ENCODE measurements around the gene SYNE1.

- TF ChIP-seq, protein P1, sequence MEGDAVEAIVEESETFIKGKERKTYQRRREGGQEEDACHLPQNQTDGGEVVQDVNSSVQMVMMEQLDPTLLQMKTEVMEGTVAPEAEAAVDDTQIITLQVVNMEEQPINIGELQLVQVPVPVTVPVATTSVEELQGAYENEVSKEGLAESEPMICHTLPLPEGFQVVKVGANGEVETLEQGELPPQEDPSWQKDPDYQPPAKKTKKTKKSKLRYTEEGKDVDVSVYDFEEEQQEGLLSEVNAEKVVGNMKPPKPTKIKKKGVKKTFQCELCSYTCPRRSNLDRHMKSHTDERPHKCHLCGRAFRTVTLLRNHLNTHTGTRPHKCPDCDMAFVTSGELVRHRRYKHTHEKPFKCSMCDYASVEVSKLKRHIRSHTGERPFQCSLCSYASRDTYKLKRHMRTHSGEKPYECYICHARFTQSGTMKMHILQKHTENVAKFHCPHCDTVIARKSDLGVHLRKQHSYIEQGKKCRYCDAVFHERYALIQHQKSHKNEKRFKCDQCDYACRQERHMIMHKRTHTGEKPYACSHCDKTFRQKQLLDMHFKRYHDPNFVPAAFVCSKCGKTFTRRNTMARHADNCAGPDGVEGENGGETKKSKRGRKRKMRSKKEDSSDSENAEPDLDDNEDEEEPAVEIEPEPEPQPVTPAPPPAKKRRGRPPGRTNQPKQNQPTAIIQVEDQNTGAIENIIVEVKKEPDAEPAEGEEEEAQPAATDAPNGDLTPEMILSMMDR (IDR thresholded peaks at IDR 0.05; ENCODE audit: insufficient read depth, low read length): no peak
- TF ChIP-seq POLR2AphosphoS5 (IDR thresholded peaks at IDR 0.05; ENCODE audit: low read depth) (no peak), SPI1 (IDR thresholded peaks at IDR 0.05; ENCODE audit: borderline replicate concordance, low read depth) (no peak), GABPA (IDR thresholded peaks at IDR 0.05; ENCODE audit: low read depth) (no peak)
- TF ChIP-seq, protein P2, sequence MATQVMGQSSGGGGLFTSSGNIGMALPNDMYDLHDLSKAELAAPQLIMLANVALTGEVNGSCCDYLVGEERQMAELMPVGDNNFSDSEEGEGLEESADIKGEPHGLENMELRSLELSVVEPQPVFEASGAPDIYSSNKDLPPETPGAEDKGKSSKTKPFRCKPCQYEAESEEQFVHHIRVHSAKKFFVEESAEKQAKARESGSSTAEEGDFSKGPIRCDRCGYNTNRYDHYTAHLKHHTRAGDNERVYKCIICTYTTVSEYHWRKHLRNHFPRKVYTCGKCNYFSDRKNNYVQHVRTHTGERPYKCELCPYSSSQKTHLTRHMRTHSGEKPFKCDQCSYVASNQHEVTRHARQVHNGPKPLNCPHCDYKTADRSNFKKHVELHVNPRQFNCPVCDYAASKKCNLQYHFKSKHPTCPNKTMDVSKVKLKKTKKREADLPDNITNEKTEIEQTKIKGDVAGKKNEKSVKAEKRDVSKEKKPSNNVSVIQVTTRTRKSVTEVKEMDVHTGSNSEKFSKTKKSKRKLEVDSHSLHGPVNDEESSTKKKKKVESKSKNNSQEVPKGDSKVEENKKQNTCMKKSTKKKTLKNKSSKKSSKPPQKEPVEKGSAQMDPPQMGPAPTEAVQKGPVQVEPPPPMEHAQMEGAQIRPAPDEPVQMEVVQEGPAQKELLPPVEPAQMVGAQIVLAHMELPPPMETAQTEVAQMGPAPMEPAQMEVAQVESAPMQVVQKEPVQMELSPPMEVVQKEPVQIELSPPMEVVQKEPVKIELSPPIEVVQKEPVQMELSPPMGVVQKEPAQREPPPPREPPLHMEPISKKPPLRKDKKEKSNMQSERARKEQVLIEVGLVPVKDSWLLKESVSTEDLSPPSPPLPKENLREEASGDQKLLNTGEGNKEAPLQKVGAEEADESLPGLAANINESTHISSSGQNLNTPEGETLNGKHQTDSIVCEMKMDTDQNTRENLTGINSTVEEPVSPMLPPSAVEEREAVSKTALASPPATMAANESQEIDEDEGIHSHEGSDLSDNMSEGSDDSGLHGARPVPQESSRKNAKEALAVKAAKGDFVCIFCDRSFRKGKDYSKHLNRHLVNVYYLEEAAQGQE (IDR thresholded peaks at IDR 0.05; ENCODE audit: insufficient replicate concordance, low read depth): no peak
These were observed 174.4 kb downstream of the SYNE1 start for GRCh38 chr6:152462716-152463115.

All from HL-60 (cell line).